GM08714 (cell line): ENCODE measurements around the gene CEMP1.

Experiments
- H3K4me3 ChIP-seq: fragments of 200-500 bp; sonication (Bioruptor generic); 2 replicates; pipeline ENCODE4 v1.5.1; 2014; ENCODE audit warnings: mild to moderate bottlenecking, low read length, inconsistent platforms
- ZNF274 ChIP-seq: IDR thresholded peaks from 2 replicates; pipeline ENCODE4 v1.6.1; 2012; ENCODE audit warnings: mild to moderate bottlenecking, low read depth, low read length

CEMP1 gene

GRCh38 chr16:2490190-2491105, 40.8 kb downstream of the CEMP1 start:
- no peak for TF ChIP-seq ZNF274
- H3K4me3 ChIP-seq = no peak overlapping the region

- no peak for TF ChIP-seq ZNF274
- no peak overlapping the region for H3K4me3 ChIP-seq
Measured at GRCh38 chr16:2489581-2489980, 41.6 kb downstream of the CEMP1 start.

- H3K4me3 ChIP-seq = no peak overlapping the region
- TF ChIP-seq ZNF274 = no peak
Measured at GRCh38 chr16:2487903-2488531, 43.2 kb downstream of the CEMP1 start.

- H3K4me3 ChIP-seq = no peak overlapping the region
- no peak for TF ChIP-seq ZNF274
Measured at GRCh38 chr16:2487517-2487842, 43.7 kb downstream of the CEMP1 start.

- H3K4me3 ChIP-seq = no peak overlapping the region
Measured at GRCh38 chr16:2486645-2487516, 44.3 kb downstream of the CEMP1 start.

GRCh38 chr16:2485811-2486507, 45.2 kb downstream of the CEMP1 start:
- TF ChIP-seq ZNF274 = no peak
- H3K4me3 ChIP-seq = no peak overlapping the region

More at GRCh38 chr16:2486645-2487516, 44.3 kb downstream of the CEMP1 start:
- TF ChIP-seq ZNF274 = no peak

GRCh38 chr16:2484898-2485508, 46.2 kb downstream of the CEMP1 start:
- TF ChIP-seq ZNF274 = no peak
- H3K4me3 ChIP-seq = no peak overlapping the region

GRCh38 chr16:2483939-2484897, 47.0 kb downstream of the CEMP1 start:
- TF ChIP-seq ZNF274 = no peak

GRCh38 chr16:2482708-2483534, 48.3 kb downstream of the CEMP1 start:
- TF ChIP-seq ZNF274 = no peak
- no peak overlapping the region for H3K4me3 ChIP-seq

More at GRCh38 chr16:2483939-2484897, 47.0 kb downstream of the CEMP1 start:
- H3K4me3 ChIP-seq = no peak overlapping the region

- no peak for TF ChIP-seq ZNF274
- H3K4me3 ChIP-seq = no peak overlapping the region
Measured at GRCh38 chr16:2482249-2482648, 49.0 kb downstream of the CEMP1 start.

- no peak overlapping the region for H3K4me3 ChIP-seq
- TF ChIP-seq ZNF274 = no peak
Measured at GRCh38 chr16:2481676-2482075, 49.5 kb downstream of the CEMP1 start.
